Camera-type eye (tissue), 1 donor: Measurements from ENCODE around the gene HEATR3. TPM values are rescaled to one million over a fixed set of nuclear protein-coding genes. Genes with fewer than 3 reads are reported as not detected.

Experiments used
- total RNA-seq: library from RNA; depleted of rRNA; stranded (reverse); fragments of >200 nt; gene quantifications from one replicate; pipeline ENCODE4 v1.2.3, GENCODE V29; 2014

HEATR3 gene
- 24.5 TPM for total RNA-seq

GRCh38 chr16:50065624-50066481 lies at the start of gene HEATR3:
Gene HEATR3 (plus strand): TSS chr16:50065970. CDS start chr16:50066132, 162 bp downstream.

GRCh38 chr16:50024684-50025536 lies 40.9 kb upstream of the HEATR3 start, which contains the start of gene CNEP1R1:
Gene CNEP1R1 (plus strand): TSS chr16:50025225. CDS start chr16:50025316, 91 bp downstream.

GRCh38 chr16:50152807-50153595 lies 87.2 kb downstream of the HEATR3 start, which contains the start of gene TENT4B:
Gene TENT4B (plus strand): TSS chr16:50153306. CDS start chr16:50153622, 316 bp downstream.

Other genes with a start within 250 kb of the HEATR3 start
- gene ZNF423, start 209.9 kb upstream of the HEATR3 start, total RNA-seq = 35.2 TPM
- gene CNEP1R1, start 40.7 kb upstream of the HEATR3 start, total RNA-seq = 37.8 TPM
- 23.4 TPM for gene TENT4B, start 87.3 kb downstream of the HEATR3 start, total RNA-seq
- gene ADCY7, start 200.6 kb downstream of the HEATR3 start, total RNA-seq = 24.0 TPM